ENCODE measurements around the gene COL23A1.

COL23A1 gene

GRCh38 chr5:178388386-178389025 lies 201.7 kb downstream of the COL23A1 start:
- no peak for DNase-seq

GRCh38 chr5:178387856-178388190 lies 202.4 kb downstream of the COL23A1 start:
- no peak for DNase-seq

- no peak for DNase-seq
Measured at GRCh38 chr5:178387061-178387855, 202.9 kb downstream of the COL23A1 start.

GRCh38 chr5:178386336-178386931 lies 203.8 kb downstream of the COL23A1 start:
- no peak for DNase-seq

GRCh38 chr5:178385496-178385890 lies 204.7 kb downstream of the COL23A1 start:
- DNase-seq: no peak

- DNase-seq: no peak
Measured at GRCh38 chr5:178384816-178385495, 205.2 kb downstream of the COL23A1 start.

GRCh38 chr5:178383919-178384815 lies 206.0 kb downstream of the COL23A1 start:
- no peak for DNase-seq

- DNase-seq: no peak
Measured at GRCh38 chr5:178383301-178383918, 206.8 kb downstream of the COL23A1 start.

GRCh38 chr5:178382754-178383164 lies 207.4 kb downstream of the COL23A1 start:
- DNase-seq: no peak

- no peak for DNase-seq
Measured at GRCh38 chr5:178381921-178382695, 208.1 kb downstream of the COL23A1 start.

GRCh38 chr5:178381206-178381605 lies 209.0 kb downstream of the COL23A1 start:
- DNase-seq: no peak

- DNase-seq: no peak
Measured at GRCh38 chr5:178380541-178381074, 209.6 kb downstream of the COL23A1 start.

- DNase-seq: no peak
Measured at GRCh38 chr5:178380086-178380485, 210.1 kb downstream of the COL23A1 start.

GRCh38 chr5:178378527-178379484 lies 211.4 kb downstream of the COL23A1 start:
- DNase-seq: no peak

GRCh38 chr5:178377583-178378270 lies 212.5 kb downstream of the COL23A1 start:
- DNase-seq: no peak

- no peak for DNase-seq
Measured at GRCh38 chr5:178376921-178377582, 213.1 kb downstream of the COL23A1 start.

- no peak for DNase-seq
Measured at GRCh38 chr5:178375348-178375747, 214.8 kb downstream of the COL23A1 start.

- no peak for DNase-seq
Measured at GRCh38 chr5:178373711-178374110, 216.5 kb downstream of the COL23A1 start.

Measured in NCI-H1048 (cell line).